ENCODE results near the gene DDX50. TPM values are rescaled to one million over a fixed set of nuclear protein-coding genes. Genes with fewer than 3 reads are reported as not detected.
"Not testable (repeated sequence)": the region's sequence is repeated elsewhere in the genome, so short reads cannot be mapped to it uniquely, and the experiment has no call there.

Gene DDX50
- total RNA-seq, 6 experiments from 2014 or later: 35.6 to 39.4 (median 37.3) TPM

DNA sequence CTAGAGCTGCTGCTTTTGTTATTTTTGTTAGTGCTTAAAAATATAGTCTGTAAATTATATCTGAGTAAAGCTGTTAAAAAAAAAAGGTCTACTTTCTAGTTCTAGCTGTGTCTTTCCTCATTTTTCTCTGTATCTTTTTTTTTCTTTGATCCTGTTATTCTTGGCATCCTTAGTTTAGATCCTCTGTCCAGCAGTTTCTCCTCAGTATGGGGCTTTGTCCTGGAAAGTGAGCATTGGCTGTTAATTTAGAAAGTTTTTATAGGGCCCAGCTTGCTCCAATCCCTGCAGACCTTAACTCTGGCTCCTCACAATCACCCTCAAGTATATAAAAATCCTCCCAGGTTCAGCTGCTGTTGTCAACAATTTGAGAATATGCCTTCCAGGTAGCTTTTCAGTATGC is 23.5 kb downstream of the DDX50 start:
- H3K4me3 Mint-ChIP-seq: no peak overlapping the region

GRCh38 chr10:68925489-68925888 is 24.4 kb downstream of the DDX50 start:
- Mint-ChIP-seq H3K27ac (no peak overlapping the region), H3K4me1 (ENCODE audit: low read depth) (0 out of 2 replicates have a peak, but pooled peaks cover 4% of the 10 kb centered on the region), H3K36me3 (ENCODE audit: low read depth) (peaks cover 10% of the 10 kb centered on the region; the same call in 1 of the 2 replicates), H3K4me3 (no peak overlapping the region), H3K27me3 (ENCODE audit: insufficient read depth) (no peaks in the 10 kb centered on the region), H3K9me3 (no peaks in the 10 kb centered on the region)
- DNase-seq: no peak
- TF ChIP-seq, protein P1, sequence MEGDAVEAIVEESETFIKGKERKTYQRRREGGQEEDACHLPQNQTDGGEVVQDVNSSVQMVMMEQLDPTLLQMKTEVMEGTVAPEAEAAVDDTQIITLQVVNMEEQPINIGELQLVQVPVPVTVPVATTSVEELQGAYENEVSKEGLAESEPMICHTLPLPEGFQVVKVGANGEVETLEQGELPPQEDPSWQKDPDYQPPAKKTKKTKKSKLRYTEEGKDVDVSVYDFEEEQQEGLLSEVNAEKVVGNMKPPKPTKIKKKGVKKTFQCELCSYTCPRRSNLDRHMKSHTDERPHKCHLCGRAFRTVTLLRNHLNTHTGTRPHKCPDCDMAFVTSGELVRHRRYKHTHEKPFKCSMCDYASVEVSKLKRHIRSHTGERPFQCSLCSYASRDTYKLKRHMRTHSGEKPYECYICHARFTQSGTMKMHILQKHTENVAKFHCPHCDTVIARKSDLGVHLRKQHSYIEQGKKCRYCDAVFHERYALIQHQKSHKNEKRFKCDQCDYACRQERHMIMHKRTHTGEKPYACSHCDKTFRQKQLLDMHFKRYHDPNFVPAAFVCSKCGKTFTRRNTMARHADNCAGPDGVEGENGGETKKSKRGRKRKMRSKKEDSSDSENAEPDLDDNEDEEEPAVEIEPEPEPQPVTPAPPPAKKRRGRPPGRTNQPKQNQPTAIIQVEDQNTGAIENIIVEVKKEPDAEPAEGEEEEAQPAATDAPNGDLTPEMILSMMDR (IDR thresholded peaks at IDR 0.05): no peak

More for the DNA sequence above, 23.5 kb downstream of the DDX50 start:
- no peaks in the 10 kb centered on the region for H3K9me3 Mint-ChIP-seq
- H3K27ac Mint-ChIP-seq: no peak overlapping the region
- H3K27me3 Mint-ChIP-seq (ENCODE audit: insufficient read depth): no peaks in the 10 kb centered on the region
- DNase-seq: no peak
- H3K36me3 Mint-ChIP-seq (ENCODE audit: low read depth): peaks cover 7% of the 10 kb centered on the region; the same call in 1 of the 2 replicates
- H3K4me1 Mint-ChIP-seq (ENCODE audit: low read depth): 0 out of 2 replicates have a peak, but pooled peaks cover 4% of the 10 kb centered on the region
- TF ChIP-seq, protein P1 (IDR thresholded peaks at IDR 0.05): no peak

DNA sequence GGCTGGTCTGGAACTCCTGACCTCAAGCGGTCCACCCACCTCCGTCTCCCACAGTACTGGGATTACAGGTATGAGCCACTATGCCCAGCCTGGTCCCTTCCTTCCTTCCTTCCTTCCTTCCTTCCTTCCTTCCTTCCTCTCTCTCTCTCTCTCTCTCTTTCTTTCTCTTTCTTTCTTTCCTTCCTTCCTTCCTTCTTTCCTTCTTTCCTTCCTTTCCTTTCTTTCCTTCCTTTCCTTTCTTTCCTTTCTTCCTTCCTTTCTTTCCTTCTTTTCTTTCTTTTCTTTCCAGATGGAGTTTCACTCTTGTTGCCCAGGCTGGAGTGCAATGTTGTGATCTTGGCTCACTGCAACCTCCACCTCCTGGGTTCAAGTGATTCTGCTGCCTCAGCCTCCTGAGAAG is 28.0 kb downstream of the DDX50 start:
- not testable (repeated sequence) for DNase-seq; H3K4me1 Mint-ChIP-seq (ENCODE audit: low read depth); H3K27ac Mint-ChIP-seq; H3K4me3 Mint-ChIP-seq; H3K9me3 Mint-ChIP-seq; H3K27me3 Mint-ChIP-seq (ENCODE audit: insufficient read depth)
- H3K36me3 Mint-ChIP-seq (ENCODE audit: low read depth): peaks cover 17% of the 10 kb centered on the region; the same call in 1 of the 2 replicates

GRCh38 chr10:68929888-68930287 is 28.8 kb downstream of the DDX50 start:
- not testable (repeated sequence) for H3K27ac Mint-ChIP-seq; H3K9me3 Mint-ChIP-seq; DNase-seq; H3K27me3 Mint-ChIP-seq (ENCODE audit: insufficient read depth); H3K4me3 Mint-ChIP-seq; H3K36me3 Mint-ChIP-seq (ENCODE audit: low read depth); H3K4me1 Mint-ChIP-seq (ENCODE audit: low read depth)

DNA sequence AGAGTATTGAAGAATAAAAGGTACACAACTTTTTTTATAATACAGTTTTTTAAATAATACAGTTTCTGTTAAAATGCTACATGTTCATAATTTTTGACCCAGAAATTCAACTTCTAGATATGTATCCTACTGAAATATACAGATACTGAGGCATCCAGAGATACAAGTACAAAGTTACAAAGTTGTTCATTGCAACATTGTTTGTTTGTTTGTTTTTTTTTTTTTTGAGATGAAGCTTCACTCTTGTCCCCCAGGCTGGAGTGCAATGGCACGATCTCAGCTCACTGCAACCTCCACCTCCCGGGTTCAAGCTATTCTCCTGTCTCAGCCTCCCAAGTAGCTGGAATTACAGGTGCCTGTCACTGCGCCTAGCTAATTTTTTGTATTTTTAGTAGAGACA is 31.7 kb downstream of the DDX50 start:
- H3K9me3 Mint-ChIP-seq; H3K27me3 Mint-ChIP-seq (ENCODE audit: insufficient read depth); H3K27ac Mint-ChIP-seq; H3K4me1 Mint-ChIP-seq (ENCODE audit: low read depth); H3K4me3 Mint-ChIP-seq; DNase-seq: not testable (repeated sequence)
- H3K36me3 Mint-ChIP-seq (ENCODE audit: low read depth): peaks cover 17% of the 10 kb centered on the region

- no peak overlapping the region for H3K4me3 Mint-ChIP-seq
Observed at GRCh38 chr10:68934994-68935393, 33.9 kb downstream of the DDX50 start.

GRCh38 chr10:68938117-68938516 is 37.0 kb downstream of the DDX50 start:
- Mint-ChIP-seq H3K36me3 (ENCODE audit: low read depth) (peaks cover 17% of the 10 kb centered on the region), H3K4me1 (ENCODE audit: low read depth) (peaks cover 10% of the 10 kb centered on the region), H3K27me3 (ENCODE audit: insufficient read depth) (no peaks in the 10 kb centered on the region), H3K4me3 (no peak overlapping the region), H3K27ac (no peak overlapping the region), H3K9me3 (no peaks in the 10 kb centered on the region)
- TF ChIP-seq, protein P1 (IDR thresholded peaks at IDR 0.05): no peak
- DNase-seq: no peak

More at GRCh38 chr10:68934994-68935393, 33.9 kb downstream of the DDX50 start:
- TF ChIP-seq, protein P1 (IDR thresholded peaks at IDR 0.05): no peak
- H3K27me3 Mint-ChIP-seq (ENCODE audit: insufficient read depth): no peaks in the 10 kb centered on the region
- H3K27ac Mint-ChIP-seq: no peak overlapping the region
- H3K4me1 Mint-ChIP-seq (ENCODE audit: low read depth): no peaks in the 10 kb centered on the region
- H3K9me3 Mint-ChIP-seq: no peaks in the 10 kb centered on the region
- H3K36me3 Mint-ChIP-seq (ENCODE audit: low read depth): peaks cover 27% of the 10 kb centered on the region
- DNase-seq: no peak
